GM19023 (cell line): ENCODE measurements around the gene FAM13A.
A peak's percentile ranks its signal among the peaks of the same experiment; 100 is the strongest.
"Not testable (repeated sequence)": the region's sequence is repeated elsewhere in the genome, so short reads cannot be mapped to it uniquely, and the experiment has no call there.

ENCODE experiments used
- ATAC-seq: cut with Tn5 transposase; IDR thresholded peaks from one replicate; pipeline ENCODE4 v1.9.1; 2021; ENCODE audit warnings: mild to moderate bottlenecking, moderate library complexity; ENCODE audit not compliant: unreplicated experiment

Gene FAM13A

GRCh38 chr4:89056953-89057398 is at the start of gene FAM13A:
Gene FAM13A (minus strand): TSS chr4:89057185. CDS start chr4:89056964, 221 bp downstream.
- ATAC-seq, result no peak

- ATAC-seq, result no peak
These were observed 48.7 kb upstream of the FAM13A start for GRCh38 chr4:89105726-89106125.

- ATAC-seq, result peak; percentile 91
These were observed 44.5 kb upstream of the FAM13A start for GRCh38 chr4:89101256-89102161.

- ATAC-seq, result peak; percentile 3
These were observed 43.9 kb upstream of the FAM13A start for GRCh38 chr4:89100853-89101252.

- no peak for ATAC-seq
These were observed 42.5 kb upstream of the FAM13A start for GRCh38 chr4:89099471-89099870.

- no peak for ATAC-seq
These were observed 42.0 kb upstream of the FAM13A start for GRCh38 chr4:89099034-89099433.

GRCh38 chr4:89078300-89078699 is 21.3 kb upstream of the FAM13A start:
- ATAC-seq, result no peak

- no peak for ATAC-seq
These were observed 20.8 kb upstream of the FAM13A start for GRCh38 chr4:89077761-89078160.

- no peak for ATAC-seq
These were observed 15.9 kb upstream of the FAM13A start for GRCh38 chr4:89072921-89073320.

- ATAC-seq, result no peak
These were observed 14.3 kb upstream of the FAM13A start for GRCh38 chr4:89071311-89071710.

GRCh38 chr4:89070041-89070440 is 13.1 kb upstream of the FAM13A start:
- ATAC-seq, result peak; percentile 64

- ATAC-seq, result peak; percentile 62
These were observed 12.5 kb upstream of the FAM13A start for GRCh38 chr4:89069481-89069880.

- no peak for ATAC-seq
These were observed 10.4 kb upstream of the FAM13A start for GRCh38 chr4:89067417-89067816.

- no peak for ATAC-seq
These were observed 7.9 kb upstream of the FAM13A start for GRCh38 chr4:89064848-89065247.

GRCh38 chr4:89057844-89058243 is 859 bp upstream of the FAM13A start:
- not testable (repeated sequence) for ATAC-seq

- no peak for ATAC-seq
These were observed 563 bp downstream of the FAM13A start for GRCh38 chr4:89056292-89056952.

GRCh38 chr4:89055157-89056080 is 1.6 kb downstream of the FAM13A start:
- no peak for ATAC-seq

- no peak for ATAC-seq
These were observed 2.4 kb downstream of the FAM13A start for GRCh38 chr4:89054627-89055026.

- ATAC-seq, result no peak
These were observed 7.1 kb downstream of the FAM13A start for GRCh38 chr4:89049853-89050252.

- ATAC-seq, result no peak
These were observed 7.9 kb downstream of the FAM13A start for GRCh38 chr4:89048906-89049601.
